Activated CD8-positive, alpha-beta T cell treated with anti-CD3 and anti-CD28 coated beads for 36 hours (primary cell): ENCODE results near the gene TM9SF4. TPM values are rescaled to one million over a fixed set of nuclear protein-coding genes. Genes with fewer than 3 reads are reported as not detected.

Source experiments
- ATAC-seq: fragments of 200-7000 bp; cut with Tn5 transposase; one replicate; pipeline ENCODE4 v1.10.0; 2021; ENCODE audit warnings: mild to moderate bottlenecking, moderate library complexity
- CTCF ChIA-PET: fragments of 350-600 bp; sonication (Branson Sonifier 250); formaldehyde crosslinking; loops from one replicate; lab custom pipeline; 2021; ENCODE audit warnings: antibody characterized with exemption; lab: Charles Lee
- POLR2A ChIA-PET: fragments of 350-600 bp; sonication (Branson Sonifier 250); formaldehyde crosslinking; loops from one replicate; lab custom pipeline; 2021; ENCODE audit warnings: antibody characterized with exemption; lab: Charles Lee
- DNase-seq: peaks from one replicate; pipeline ENCODE4 v3.0.0-alpha.2; 2020
- H3K27ac Mint-ChIP-seq: one replicate; pipeline ENCODE4 v1.8.0; 2021; ENCODE audit warnings: mild to moderate bottlenecking, mixed read lengths
- H3K27me3 Mint-ChIP-seq: one replicate; pipeline ENCODE4 v1.8.0; 2021; ENCODE audit warnings: mixed read lengths
- H3K36me3 Mint-ChIP-seq: one replicate; pipeline ENCODE4 v1.8.0; 2021; ENCODE audit warnings: low read depth, mixed read lengths
- H3K4me1 Mint-ChIP-seq: one replicate; pipeline ENCODE4 v1.8.0; 2021; ENCODE audit warnings: low read depth, mixed read lengths
- H3K4me3 Mint-ChIP-seq: one replicate; pipeline ENCODE4 v1.8.0; 2021; ENCODE audit warnings: mild to moderate bottlenecking, moderate library complexity, mixed read lengths
- H3K9me3 Mint-ChIP-seq: one replicate; pipeline ENCODE4 v1.8.0; 2021; ENCODE audit warnings: mixed read lengths
- CTCF ChIP-seq: fragments of 200-600 bp; IDR thresholded peaks from one replicate; pipeline ENCODE4 v1.8.0; 2022; ENCODE audit warnings: antibody characterized with exemption, mild to moderate bottlenecking
- intact Hi-C: fragments of 100-400 bp; cut with micrococcal nuclease; formaldehyde crosslinking; loops from one replicate; pipeline ENCODE4 v1.10.0; 2022
- total RNA-seq, 2 experiments: library from RNA; stranded (reverse); gene quantifications; one replicate each; pipeline ENCODE4 v1.2.3, GENCODE V29; 2021

Gene TM9SF4
- total RNA-seq, 2 experiments from 2014 or later = 36.5 to 39.5 TPM

GRCh38 chr20:32158943-32159660 is 49.6 kb downstream of the TM9SF4 start:
- no peak for TF ChIP-seq CTCF
- ChIA-PET POLR2A (interaction anchor here (0.6 to 1.1 kb wide), 2 partner anchors 32 to 121 kb away, joined by 3 read pairs; no protein-coding TSS in a partner anchor), CTCF (no interaction called here)
- ATAC-seq (peak; percentile 48), DNase-seq (peak; percentile 6)
- H3K4me3 Mint-ChIP-seq = no peak overlapping the region
- H3K9me3 Mint-ChIP-seq = no peaks in the 10 kb centered on the region
- intact Hi-C loops = no loop called here
- peak overlapping the region; percentile 22 for H3K27ac Mint-ChIP-seq
- peaks cover 7% of the 10 kb centered on the region for H3K4me1 Mint-ChIP-seq
- peaks cover 52% of the 10 kb centered on the region for H3K36me3 Mint-ChIP-seq
- no peaks in the 10 kb centered on the region for H3K27me3 Mint-ChIP-seq

- no peak for TF ChIP-seq CTCF
- peaks cover 7% of the 10 kb centered on the region for H3K4me1 Mint-ChIP-seq
- peaks cover 55% of the 10 kb centered on the region for H3K36me3 Mint-ChIP-seq
- ATAC-seq (no peak), DNase-seq (no peak)
- no peaks in the 10 kb centered on the region for H3K9me3 Mint-ChIP-seq
- H3K27ac Mint-ChIP-seq = no peak overlapping the region
- intact Hi-C loops = no loop called here
- CTCF ChIA-PET = no interaction called here
- H3K27me3 Mint-ChIP-seq = no peaks in the 10 kb centered on the region
- no peak overlapping the region for H3K4me3 Mint-ChIP-seq
- POLR2A ChIA-PET = interaction anchor here (0.6 to 1.2 kb wide), 3 partner anchors 17 to 1618 kb away, joined by 3 read pairs; no protein-coding TSS in a partner anchor
These were observed 50.3 kb downstream of the TM9SF4 start for GRCh38 chr20:32159766-32160221.

GRCh38 chr20:32160341-32160740 is 50.8 kb downstream of the TM9SF4 start:
- H3K4me1 Mint-ChIP-seq = peaks cover 3% of the 10 kb centered on the region
- DNase-seq (no peak), ATAC-seq (no peak)
- peaks cover 55% of the 10 kb centered on the region for H3K36me3 Mint-ChIP-seq
- ChIA-PET POLR2A (interaction anchor here (0.6 to 1.2 kb wide), 2 partner anchors 17 to 1617 kb away, joined by 3 read pairs; no protein-coding TSS in a partner anchor), CTCF (no interaction called here)
- no peaks in the 10 kb centered on the region for H3K9me3 Mint-ChIP-seq
- intact Hi-C loops = no loop called here
- no peaks in the 10 kb centered on the region for H3K27me3 Mint-ChIP-seq
- H3K27ac Mint-ChIP-seq = no peak overlapping the region
- no peak overlapping the region for H3K4me3 Mint-ChIP-seq
- TF ChIP-seq CTCF = no peak

GRCh38 chr20:32162351-32162750 is 52.8 kb downstream of the TM9SF4 start:
- intact Hi-C loops = no loop called here
- TF ChIP-seq CTCF = no peak
- Mint-ChIP-seq H3K36me3 (peaks cover 62% of the 10 kb centered on the region), H3K27me3 (no peaks in the 10 kb centered on the region), H3K27ac (no peak overlapping the region), H3K9me3 (no peaks in the 10 kb centered on the region), H3K4me1 (peaks cover 2% of the 10 kb centered on the region), H3K4me3 (no peak overlapping the region)
- ChIA-PET CTCF (interaction anchor here (1.1 kb wide), 1 partner anchor 131 kb away, joined by 3 read pairs; no protein-coding TSS in a partner anchor), POLR2A (no interaction called here)
- DNase-seq (no peak), ATAC-seq (no peak)

- Mint-ChIP-seq H3K27me3 (no peaks in the 10 kb centered on the region), H3K9me3 (no peaks in the 10 kb centered on the region), H3K27ac (no peak overlapping the region), H3K36me3 (peaks cover 50% of the 10 kb centered on the region), H3K4me1 (no peaks in the 10 kb centered on the region), H3K4me3 (no peak overlapping the region)
- DNase-seq (no peak), ATAC-seq (no peak)
- ChIA-PET CTCF (no interaction called here), POLR2A (no interaction called here)
- TF ChIP-seq CTCF = no peak
- intact Hi-C loops = no loop called here
These were observed 54.4 kb downstream of the TM9SF4 start for GRCh38 chr20:32163951-32164350.
